Psoas muscle (tissue), 8 donors: ENCODE results near the gene MAPK6. TPM values are rescaled to one million over a fixed set of nuclear protein-coding genes. Genes with fewer than 3 reads are reported as not detected.

Experiments
- ATAC-seq, 4 donors: fragments of 200-7000 bp; cut with Tn5 transposase; one replicate each; pipeline ENCODE4 v1.9.1; 2020; ENCODE audit warnings: moderate library complexity in 3 of 4, mild to moderate bottlenecking in 2 of 4
- DNase-seq, 2 donors: peaks; one replicate each; pipeline ENCODE4 v3.0.0-alpha.2; 2020
- H3K27ac ChIP-seq: fragments of 200-600 bp; one replicate; pipeline ENCODE4 v1.8.0; 2022
- H3K27me3 ChIP-seq, 3 donors: fragments of 200-600 bp in 1 of 3; one replicate each; pipeline versions ENCODE4 v1.6.1 to v1.8.0; 2013 to 2022; ENCODE audit warnings: low read length in 2 of 3, mild to moderate bottlenecking in 2 of 3, moderate library complexity in 1 of 3; ENCODE audit not compliant: insufficient read depth in 3 of 3
- H3K36me3 ChIP-seq, 2 donors: fragments of 200-600 bp in 1 of 2; one replicate each; pipeline versions ENCODE4 v1.6.1 to v1.8.0; 2013 to 2022; ENCODE audit warnings: low read depth in 1 of 2, mild to moderate bottlenecking in 1 of 2, moderate library complexity in 1 of 2; ENCODE audit not compliant: insufficient read depth in 1 of 2
- H3K4me1 ChIP-seq: fragments of 200-600 bp; one replicate; pipeline ENCODE4 v1.8.0; 2022
- H3K4me3 ChIP-seq: fragments of 200-600 bp; one replicate; pipeline ENCODE4 v1.8.0; 2022; ENCODE audit warnings: mild to moderate bottlenecking
- H3K9me3 ChIP-seq: fragments of 200-600 bp; one replicate; pipeline ENCODE4 v1.8.0; 2022
- CTCF ChIP-seq: fragments of 200-600 bp; IDR thresholded peaks from one replicate; pipeline ENCODE4 v1.8.0; 2022; ENCODE audit warnings: antibody characterized with exemption
- WGBS, 3 donors: extraction: QIAGEN DNeasy Blood & Tissue Kit; methylation state at CpG; one replicate each; pipeline versions ENCODE4 v1.1.6 to v1.1.7; 2013; 5-methylcytosine and 5-hydroxymethylcytosine counted together
- intact Hi-C, 2 donors: fragments of 100-400 bp; cut with DNase I; formaldehyde crosslinking; loops; one replicate each; pipeline versions ENCODE4 v1.11.0 to v1.14.2; 2022
- polyA plus RNA-seq, 3 donors: library from polyadenylated mRNA; stranded (reverse); fragments of 200-250 nt; gene quantifications; one replicate each; pipeline ENCODE4 v1.2.3, GENCODE V29; 2013
- total RNA-seq, 4 donors: library from RNA; stranded (reverse); fragmentation: NEBNext Ultra II Directional in 2 of 4; extraction: Animal tissue kit (Norgen Biotek cat#: 25700) in 2 of 4; gene quantifications; one replicate each; pipeline versions ENCODE4 v1.2.1 to v1.2.4, GENCODE V29; 2021 to 2023
- donor health status: healthy with polysubstance abuse.
- donor health status: DM: no; HTN: no; CAD: no; lungs with moderate emphysema.
- donor health status: Bipolar disorder and iron deficiency.
- donor health status: healthy.
- donor health status: DM: yes; HTN: yes; CAD: no.
- donor health status: DM: no; HTN: no; CAD: no.
- donor health status: DM: no; HTN: no; CAD: no.
- donor health status: DM: yes; HTN: yes; CAD: no.

Gene MAPK6
- total and polyA plus RNA-seq, 7 donors, result 21.1 to 62.7 (median 48.5) TPM

GRCh38 chr15:52078197-52078875, 59.3 kb downstream of the MAPK6 start:
- no peak for ATAC-seq
- WGBS, 3 donors, result 74 to 83% (median 77%) methylated on average over 10 of the region's 10 CpGs
- H3K4me3 ChIP-seq, result no peak overlapping the region

DNA sequence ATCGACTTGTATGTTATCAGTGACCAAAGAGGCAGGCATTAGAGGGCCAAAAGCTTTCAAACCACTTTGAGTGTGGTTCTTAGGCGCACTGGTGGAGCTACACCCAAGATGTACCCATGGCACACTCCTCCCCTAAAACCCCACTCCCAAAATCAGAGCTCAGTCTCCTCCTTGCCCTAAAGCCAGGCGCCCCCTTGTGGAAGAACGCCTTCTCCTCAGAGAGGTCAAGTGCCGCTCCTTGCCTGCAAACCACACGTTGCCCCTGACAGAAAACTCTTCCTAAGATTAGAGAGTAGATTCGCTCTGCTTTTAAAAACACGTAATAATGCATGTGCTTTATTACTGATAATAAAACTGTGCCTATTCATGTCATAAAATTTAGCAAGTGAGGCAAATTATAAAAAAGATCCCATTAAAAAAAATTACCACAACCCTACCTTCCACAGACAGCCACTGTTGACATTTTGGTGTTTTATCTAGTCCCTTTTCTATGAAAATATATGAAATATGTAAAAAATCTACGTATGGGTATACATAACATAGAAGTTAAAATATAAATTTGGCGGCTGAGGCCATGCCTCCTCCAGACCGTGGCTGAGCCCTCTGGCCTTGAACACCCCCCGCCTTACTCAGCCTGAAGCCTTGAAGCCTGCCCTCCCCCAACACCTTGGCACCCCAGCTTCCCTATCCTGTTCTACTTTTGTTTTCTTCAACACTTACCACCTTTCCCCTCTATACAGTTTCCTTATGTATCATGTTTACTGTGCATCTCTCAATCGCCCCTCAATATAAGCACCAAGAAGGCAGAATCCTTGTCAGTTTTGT, 60.1 kb downstream of the MAPK6 start:
- no peak overlapping the region for H3K27ac ChIP-seq
- ATAC-seq, result peak; percentile 69 to 90 (median 78)
- peak; percentile 78 for TF ChIP-seq CTCF
- no peaks in the 10 kb centered on the region for H3K9me3 ChIP-seq
- intact Hi-C loops, result loop anchor here (5.0 to 10.0 kb wide), 5 partner anchors 54 to 194 kb away; partner anchors contain the start of gene LEO1 (in 1 of the 2)
- H3K27me3 ChIP-seq, result no peaks in the 10 kb centered on the region
- no peaks in the 10 kb centered on the region for H3K4me1 ChIP-seq
- peak; percentile 75 to 90 for DNase-seq
- no peak overlapping the region for H3K4me3 ChIP-seq
- no peaks in the 10 kb centered on the region for H3K36me3 ChIP-seq
- WGBS, 3 donors, result 47 to 53% (median 51%) methylated on average over 13 of the region's 13 CpGs

More at GRCh38 chr15:52078197-52078875, 59.3 kb downstream of the MAPK6 start:
- intact Hi-C loops, result loop anchor here (5.0 to 10.0 kb wide), 5 partner anchors 54 to 194 kb away; partner anchors contain the start of gene LEO1 (in 1 of the 2)
- Histone ChIP-seq H3K27me3 (no peaks in the 10 kb centered on the region), H3K9me3 (no peaks in the 10 kb centered on the region), H3K4me1 (no peaks in the 10 kb centered on the region), H3K36me3 (no peaks in the 10 kb centered on the region), H3K27ac (no peak overlapping the region)
- no peak for TF ChIP-seq CTCF
- DNase-seq, result no peak

- no peak for TF ChIP-seq CTCF
- Histone ChIP-seq H3K9me3 (no peaks in the 10 kb centered on the region), H3K27ac (no peak overlapping the region), H3K36me3 (no peaks in the 10 kb centered on the region), H3K27me3 (no peaks in the 10 kb centered on the region), H3K4me3 (no peak overlapping the region), H3K4me1 (no peaks in the 10 kb centered on the region)
- 85 to 93% (median 87%) methylated on average over 5 of the region's 5 CpGs for WGBS, 3 donors
- ATAC-seq (no peak), DNase-seq (no peak)
- intact Hi-C loops, result no loop called here
These were observed 61.0 kb downstream of the MAPK6 start for GRCh38 chr15:52080031-52080430.

DNA sequence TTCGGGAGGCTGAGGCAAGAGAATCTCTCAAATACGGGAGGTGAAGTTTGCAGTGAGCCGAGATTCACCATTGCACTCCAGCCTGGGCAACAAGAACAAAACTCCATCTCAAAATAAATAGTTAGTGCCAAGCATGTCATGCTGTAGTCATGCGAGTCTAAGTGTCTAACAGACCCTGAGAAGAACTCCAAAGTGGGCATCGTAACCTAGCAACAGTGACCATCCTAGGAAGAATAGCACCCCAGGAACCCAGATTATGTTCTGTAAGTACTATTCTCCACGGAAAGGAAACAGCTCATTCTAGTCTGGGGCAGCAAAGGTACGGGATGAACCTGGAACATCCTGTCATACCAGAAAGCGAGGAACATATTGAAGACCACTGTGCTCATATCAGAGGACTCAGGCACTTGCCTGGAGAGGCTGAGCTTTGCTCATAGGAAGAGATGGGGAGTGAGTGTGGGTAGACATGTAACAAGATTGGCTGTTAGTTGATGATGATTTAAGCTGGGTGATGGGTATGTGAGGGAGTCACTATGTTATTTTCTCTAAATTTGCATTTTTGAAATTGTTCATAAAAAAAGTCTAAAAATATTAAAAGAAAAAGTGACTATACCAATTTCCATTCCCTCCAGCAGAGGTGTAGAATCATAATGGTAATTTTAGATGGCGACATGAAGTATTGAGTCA, 61.8 kb downstream of the MAPK6 start:
- Histone ChIP-seq H3K27ac (no peak overlapping the region), H3K9me3 (no peaks in the 10 kb centered on the region), H3K4me3 (no peak overlapping the region), H3K36me3 (no peaks in the 10 kb centered on the region), H3K27me3 (no peaks in the 10 kb centered on the region), H3K4me1 (no peaks in the 10 kb centered on the region)
- DNase-seq (no peak), ATAC-seq (no peak)
- no peak for TF ChIP-seq CTCF
- intact Hi-C loops, result no loop called here
- WGBS, 3 donors, result 84 to 85% (median 85%) methylated on average over 9 of the region's 9 CpGs
